ENCODE results near the gene CCDC77.

Gene CCDC77

DNA sequence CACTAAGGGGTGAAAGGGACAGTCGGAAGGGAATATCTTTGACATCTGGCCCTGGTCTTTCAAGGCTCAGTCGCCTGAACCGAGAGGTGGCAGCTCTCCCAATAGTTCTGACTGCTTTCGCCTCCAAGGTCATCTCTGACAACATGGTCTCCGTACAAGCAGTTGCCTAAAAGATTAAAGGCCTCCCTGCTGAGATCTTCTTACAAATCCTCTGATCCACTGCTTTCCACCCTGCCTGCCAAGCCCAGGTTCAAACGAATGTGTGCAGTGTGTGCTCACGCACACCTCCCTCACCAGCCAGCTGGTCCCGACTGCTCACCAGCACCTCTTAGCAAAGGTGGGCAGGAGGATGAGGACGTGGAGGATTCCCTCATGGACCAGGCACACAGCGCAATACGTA lies 68.7 kb downstream of the CCDC77 start:
- Histone ChIP-seq H3K79me2 (ENCODE audit: insufficient read depth, low read depth) (no peaks in the 10 kb centered on the region), H4K20me1 (ENCODE audit: insufficient read depth) (no peaks in the 10 kb centered on the region), H3K9ac (no peak overlapping the region), H3K36me3 (ENCODE audit: insufficient read depth) (no peaks in the 10 kb centered on the region), H3K27me3 (ENCODE audit: insufficient read depth, low read depth) (no peaks in the 10 kb centered on the region), H3K4me3 (IDR thresholded peaks at IDR 0.05; ENCODE audit: insufficient read depth, low read depth, low read length) (no peak overlapping the region), H2AFZ (ENCODE audit: low read depth) (no peak overlapping the region), H3K4me1 (ENCODE audit: low read depth, poor library complexity, severe bottlenecking) (no peaks in the 10 kb centered on the region), H3K4me2 (no peak overlapping the region), H3K27ac (no peak overlapping the region)
- no peak for TF ChIP-seq CTCF (conservative IDR thresholded peaks at IDR 0.05; ENCODE audit: low read depth, low read length)

GRCh38 chr12:473198-473597 lies 71.8 kb downstream of the CCDC77 start:
- H3K79me2 ChIP-seq (ENCODE audit: insufficient read depth, low read depth), result no peaks in the 10 kb centered on the region
- H3K4me1 ChIP-seq (ENCODE audit: low read depth, poor library complexity, severe bottlenecking), result no peaks in the 10 kb centered on the region
- H3K27ac ChIP-seq, result no peak overlapping the region
- H3K4me2 ChIP-seq, result no peak overlapping the region
- no peak overlapping the region for H3K4me3 ChIP-seq (IDR thresholded peaks at IDR 0.05; ENCODE audit: insufficient read depth, low read depth, low read length)
- H3K27me3 ChIP-seq (ENCODE audit: insufficient read depth, low read depth), result no peaks in the 10 kb centered on the region
- no peaks in the 10 kb centered on the region for H3K36me3 ChIP-seq (ENCODE audit: insufficient read depth)
- no peaks in the 10 kb centered on the region for H4K20me1 ChIP-seq (ENCODE audit: insufficient read depth)
- TF ChIP-seq CTCF (conservative IDR thresholded peaks at IDR 0.05; ENCODE audit: low read depth, low read length), result no peak
- H3K9ac ChIP-seq, result no peak overlapping the region
- H2AFZ ChIP-seq (ENCODE audit: low read depth), result no peak overlapping the region

GRCh38 chr12:473863-474577 lies 72.6 kb downstream of the CCDC77 start:
- H3K9ac ChIP-seq, result no peak overlapping the region
- no peak for TF ChIP-seq CTCF (conservative IDR thresholded peaks at IDR 0.05; ENCODE audit: low read depth, low read length)

GRCh38 chr12:475286-475685 lies 73.8 kb downstream of the CCDC77 start:
- no peak overlapping the region for H3K4me3 ChIP-seq (IDR thresholded peaks at IDR 0.05; ENCODE audit: insufficient read depth, low read depth, low read length)
- H2AFZ ChIP-seq (ENCODE audit: low read depth), result no peak overlapping the region
- H3K4me1 ChIP-seq (ENCODE audit: low read depth, poor library complexity, severe bottlenecking), result no peaks in the 10 kb centered on the region
- TF ChIP-seq CTCF (conservative IDR thresholded peaks at IDR 0.05; ENCODE audit: low read depth, low read length), result no peak
- no peaks in the 10 kb centered on the region for H3K36me3 ChIP-seq (ENCODE audit: insufficient read depth)
- H3K27ac ChIP-seq, result no peak overlapping the region
- no peak overlapping the region for H3K9ac ChIP-seq
- H3K4me2 ChIP-seq, result no peak overlapping the region
- H3K27me3 ChIP-seq (ENCODE audit: insufficient read depth, low read depth), result no peaks in the 10 kb centered on the region
- H3K79me2 ChIP-seq (ENCODE audit: insufficient read depth, low read depth), result no peaks in the 10 kb centered on the region
- no peaks in the 10 kb centered on the region for H4K20me1 ChIP-seq (ENCODE audit: insufficient read depth)

More at GRCh38 chr12:473863-474577, 72.6 kb downstream of the CCDC77 start:
- Histone ChIP-seq H3K4me1 (ENCODE audit: low read depth, poor library complexity, severe bottlenecking) (no peaks in the 10 kb centered on the region), H3K27me3 (ENCODE audit: insufficient read depth, low read depth) (no peaks in the 10 kb centered on the region), H3K36me3 (ENCODE audit: insufficient read depth) (no peaks in the 10 kb centered on the region), H3K27ac (no peak overlapping the region), H3K79me2 (ENCODE audit: insufficient read depth, low read depth) (no peaks in the 10 kb centered on the region), H2AFZ (ENCODE audit: low read depth) (no peak overlapping the region), H3K4me2 (no peak overlapping the region), H3K4me3 (IDR thresholded peaks at IDR 0.05; ENCODE audit: insufficient read depth, low read depth, low read length) (no peak overlapping the region), H4K20me1 (ENCODE audit: insufficient read depth) (no peaks in the 10 kb centered on the region)

Measured in KMS-11 (cell line).